Neural crest cell (in vitro differentiated cells): ENCODE measurements around the gene PTPN4. TPM values are rescaled to one million over a fixed set of nuclear protein-coding genes. Genes with fewer than 3 reads are reported as not detected.

Source experiments
- DNase-seq: peaks from one replicate; pipeline ENCODE4 v3.0.0; 2021; ENCODE audit warnings: low read depth, mixed read lengths, low spot score
- H3K27ac Mint-ChIP-seq: one replicate; pipeline ENCODE4 v1.8.0; 2021; ENCODE audit warnings: mild to moderate bottlenecking, mixed read lengths; ENCODE audit not compliant: unreplicated experiment
- H3K27me3 Mint-ChIP-seq: 2 replicates; pipeline ENCODE4 v1.8.0; 2021; ENCODE audit warnings: low read depth, mild to moderate bottlenecking, mixed read lengths
- H3K36me3 Mint-ChIP-seq: 2 replicates; pipeline ENCODE4 v1.8.0; 2021; ENCODE audit warnings: low read depth, mild to moderate bottlenecking, mixed read lengths
- H3K4me1 Mint-ChIP-seq: 2 replicates; pipeline ENCODE4 v1.8.0; 2021; ENCODE audit warnings: mixed read lengths
- H3K4me3 Mint-ChIP-seq: one replicate; pipeline ENCODE4 v1.8.0; 2021; ENCODE audit warnings: mild to moderate bottlenecking, mixed read lengths
- H3K9me3 Mint-ChIP-seq: 2 replicates; pipeline ENCODE4 v1.8.0; 2021; ENCODE audit warnings: mixed read lengths
- total RNA-seq: library from RNA; stranded (reverse); gene quantifications from 2 replicates; pipeline ENCODE4 v1.2.1, GENCODE V29; 2021
- TF ChIP-seq, protein P1 (sequence below): fragments of 200-600 bp; sonication (generic); conservative IDR thresholded peaks from 2 replicates; pipeline ENCODE4 v1.5.0; 2021; ENCODE audit warnings: antibody characterized with exemption, mild to moderate bottlenecking

Gene PTPN4
- total RNA-seq, 1 donor from 2014 or later: 39.3 TPM

DNA sequence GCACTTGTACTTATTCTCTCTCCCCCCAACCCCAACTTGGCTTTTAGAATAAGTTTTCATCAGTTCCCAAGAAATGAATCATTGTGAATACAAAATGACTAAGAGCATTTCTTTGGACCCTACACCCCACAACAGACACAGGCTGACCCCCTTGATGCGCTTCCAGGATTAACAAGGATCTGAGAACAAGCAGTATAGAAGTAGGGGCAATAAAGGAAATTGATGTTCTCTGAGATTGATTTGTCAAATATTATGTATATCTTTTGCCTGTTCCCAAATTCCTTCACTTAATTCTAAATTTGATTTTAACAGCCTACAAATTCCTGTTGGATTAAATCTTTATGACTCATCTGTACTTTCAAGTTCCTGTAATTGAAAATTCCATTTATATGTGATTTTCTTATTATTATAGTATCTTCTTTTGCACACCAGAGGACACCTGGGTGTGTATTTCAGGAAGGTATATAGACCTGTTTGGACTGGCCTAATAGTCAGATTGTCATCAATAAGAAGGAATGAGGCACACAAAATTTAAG lies 10.2 kb upstream of the PTPN4 start:
- Mint-ChIP-seq H3K27me3 (peaks cover 35% of the 10 kb centered on the region), H3K4me1 (peaks cover 8% of the 10 kb centered on the region), H3K4me3 (no peak overlapping the region), H3K27ac (no peak overlapping the region), H3K9me3 (no peaks in the 10 kb centered on the region), H3K36me3 (no peaks in the 10 kb centered on the region)
- DNase-seq: no peak
- TF ChIP-seq, protein P1, sequence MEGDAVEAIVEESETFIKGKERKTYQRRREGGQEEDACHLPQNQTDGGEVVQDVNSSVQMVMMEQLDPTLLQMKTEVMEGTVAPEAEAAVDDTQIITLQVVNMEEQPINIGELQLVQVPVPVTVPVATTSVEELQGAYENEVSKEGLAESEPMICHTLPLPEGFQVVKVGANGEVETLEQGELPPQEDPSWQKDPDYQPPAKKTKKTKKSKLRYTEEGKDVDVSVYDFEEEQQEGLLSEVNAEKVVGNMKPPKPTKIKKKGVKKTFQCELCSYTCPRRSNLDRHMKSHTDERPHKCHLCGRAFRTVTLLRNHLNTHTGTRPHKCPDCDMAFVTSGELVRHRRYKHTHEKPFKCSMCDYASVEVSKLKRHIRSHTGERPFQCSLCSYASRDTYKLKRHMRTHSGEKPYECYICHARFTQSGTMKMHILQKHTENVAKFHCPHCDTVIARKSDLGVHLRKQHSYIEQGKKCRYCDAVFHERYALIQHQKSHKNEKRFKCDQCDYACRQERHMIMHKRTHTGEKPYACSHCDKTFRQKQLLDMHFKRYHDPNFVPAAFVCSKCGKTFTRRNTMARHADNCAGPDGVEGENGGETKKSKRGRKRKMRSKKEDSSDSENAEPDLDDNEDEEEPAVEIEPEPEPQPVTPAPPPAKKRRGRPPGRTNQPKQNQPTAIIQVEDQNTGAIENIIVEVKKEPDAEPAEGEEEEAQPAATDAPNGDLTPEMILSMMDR: no peak

DNA sequence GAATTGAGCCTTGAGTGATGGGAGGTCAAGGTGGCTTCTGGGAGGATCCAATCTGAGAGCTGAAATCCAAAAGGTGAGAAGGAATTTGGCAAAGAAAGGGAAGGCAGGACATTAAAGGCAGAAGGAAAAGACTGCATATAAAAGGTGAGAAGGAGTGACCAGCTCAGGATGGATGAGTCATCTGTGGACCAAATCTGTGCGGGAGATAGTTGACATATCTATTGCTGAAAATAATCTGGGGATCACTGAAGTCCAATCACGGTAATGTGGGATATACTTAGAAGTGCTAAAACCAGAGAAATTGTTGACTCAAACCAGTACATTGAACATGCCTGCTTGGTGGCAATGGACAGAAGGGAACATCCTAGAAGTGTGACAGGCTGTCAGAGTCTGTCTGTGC lies 8.0 kb upstream of the PTPN4 start:
- no peaks in the 10 kb centered on the region for H3K36me3 Mint-ChIP-seq
- DNase-seq: no peak
- H3K4me3 Mint-ChIP-seq: no peak overlapping the region
- H3K9me3 Mint-ChIP-seq: no peaks in the 10 kb centered on the region
- TF ChIP-seq, protein P1: no peak
- peaks cover 8% of the 10 kb centered on the region for H3K4me1 Mint-ChIP-seq
- no peak overlapping the region for H3K27ac Mint-ChIP-seq
- H3K27me3 Mint-ChIP-seq: peaks cover 28% of the 10 kb centered on the region

DNA sequence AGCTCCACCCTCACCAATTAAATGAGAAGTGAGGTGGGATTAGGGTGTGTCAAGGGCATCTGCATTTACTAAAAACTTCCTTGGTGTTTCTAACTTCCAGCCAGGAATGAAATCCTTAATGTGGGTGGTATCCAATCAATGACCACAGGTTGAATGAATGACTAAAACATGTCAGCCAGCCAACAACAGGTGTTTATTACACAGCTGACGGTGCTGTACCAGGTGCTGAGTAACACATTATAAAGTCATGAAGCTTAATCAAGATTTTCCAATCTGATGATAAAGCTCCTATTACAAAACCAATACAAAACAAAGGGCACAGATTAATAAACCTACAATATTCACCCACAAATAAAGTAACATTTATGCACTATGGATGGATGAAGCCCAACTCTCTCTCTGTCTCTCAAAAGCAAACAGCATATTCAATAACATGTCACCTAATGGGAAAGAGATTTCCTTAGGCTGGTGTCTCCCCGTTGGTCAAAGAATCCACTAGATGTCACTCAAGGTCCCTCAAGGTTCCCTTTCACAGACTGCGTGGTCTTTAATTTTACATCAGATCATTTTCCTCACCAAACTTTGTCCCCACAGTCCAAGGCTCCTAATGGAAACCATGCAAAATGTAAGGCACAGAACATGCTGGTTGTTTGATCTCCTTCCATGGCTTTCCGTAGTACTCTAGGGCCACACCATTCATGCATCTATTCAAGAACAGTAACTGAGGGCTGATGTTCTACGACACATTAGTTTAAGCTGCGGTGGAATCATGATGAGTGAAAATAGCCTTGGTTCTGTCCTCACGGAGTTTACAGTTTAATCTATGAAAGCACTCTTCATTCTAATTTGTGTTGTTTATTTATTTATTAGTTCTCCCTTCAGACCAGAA lies 6.4 kb upstream of the PTPN4 start:
- Mint-ChIP-seq H3K27me3 (peaks cover 16% of the 10 kb centered on the region), H3K4me3 (no peak overlapping the region), H3K36me3 (no peaks in the 10 kb centered on the region), H3K4me1 (peaks cover under 1% of the 10 kb centered on the region), H3K27ac (no peak overlapping the region), H3K9me3 (no peaks in the 10 kb centered on the region)
- TF ChIP-seq, protein P1: peak; percentile 67
- DNase-seq: no peak

DNA sequence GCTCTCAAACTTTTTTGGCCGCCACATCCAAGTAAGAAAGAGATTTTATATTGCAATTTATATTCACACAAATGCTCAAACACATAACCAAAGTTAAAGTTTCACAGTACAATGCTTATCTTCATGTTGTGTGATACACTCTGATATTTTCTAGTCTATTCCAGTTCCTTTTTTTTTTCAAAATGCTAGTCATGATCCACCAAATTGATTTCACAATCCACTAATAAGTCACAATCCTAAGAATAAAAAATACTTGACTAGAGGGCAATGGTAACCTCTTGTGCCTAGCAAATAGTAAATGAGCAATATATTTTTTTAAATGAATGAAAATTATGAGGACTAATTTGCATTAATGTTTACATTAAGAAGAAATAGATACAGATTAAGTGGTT lies 5.8 kb upstream of the PTPN4 start:
- TF ChIP-seq, protein P1: no peak
- Mint-ChIP-seq H3K27ac (no peak overlapping the region), H3K36me3 (no peaks in the 10 kb centered on the region), H3K4me3 (no peak overlapping the region), H3K27me3 (peaks cover 16% of the 10 kb centered on the region), H3K4me1 (peaks cover 7% of the 10 kb centered on the region), H3K9me3 (no peaks in the 10 kb centered on the region)
- no peak for DNase-seq

DNA sequence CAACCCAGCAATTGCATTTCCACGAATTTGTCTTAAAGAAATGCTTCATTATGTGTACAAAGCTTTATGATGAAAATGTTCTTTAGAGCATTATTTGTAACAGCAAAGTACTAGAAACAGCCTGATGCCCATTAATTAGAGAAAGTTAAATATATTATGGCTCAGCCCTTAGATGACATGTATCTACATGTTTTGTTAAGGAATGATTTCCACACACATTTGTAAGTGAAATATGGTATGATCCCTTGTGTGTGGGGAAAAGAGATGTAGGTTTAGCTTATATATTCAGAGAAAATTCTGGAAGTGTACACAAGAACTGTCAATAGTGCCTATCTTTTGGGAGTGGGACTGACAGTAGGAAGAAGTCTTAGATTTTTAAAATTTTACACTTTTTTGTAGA lies 3.8 kb upstream of the PTPN4 start:
- TF ChIP-seq, protein P1: no peak
- H3K36me3 Mint-ChIP-seq: no peaks in the 10 kb centered on the region
- no peak for DNase-seq
- peaks cover 14% of the 10 kb centered on the region for H3K27me3 Mint-ChIP-seq
- no peak overlapping the region for H3K27ac Mint-ChIP-seq
- H3K4me3 Mint-ChIP-seq: no peak overlapping the region
- peaks cover 9% of the 10 kb centered on the region for H3K4me1 Mint-ChIP-seq
- no peaks in the 10 kb centered on the region for H3K9me3 Mint-ChIP-seq
